ENCODE measurements around the gene TAOK3.

- no peak for TF ChIP-seq CTCF (IDR thresholded peaks at IDR 0.05)
- TF ChIP-seq POLR2A (IDR thresholded peaks at IDR 0.05): no peak
Observed at GRCh38 chr12:118358612-118359540, 13.8 kb downstream of the TAOK3 start.

All from breast epithelium (tissue), 3 donors.